Ovary (tissue), 9 donors: Measurements from ENCODE around the gene ZZZ3. TPM values are rescaled to one million over a fixed set of nuclear protein-coding genes. Genes with fewer than 3 reads are reported as not detected.
"Not testable (repeated sequence)": the region's sequence is repeated elsewhere in the genome, so short reads cannot be mapped to it uniquely, and the experiment has no call there.

Source experiments
- DNase-seq, 5 donors: peaks; one replicate each; pipeline ENCODE4 v3.0.0-alpha.2; 2019 to 2020
- H3K27ac ChIP-seq, 2 donors: fragments of 200-600 bp; one replicate each; pipeline versions ENCODE4 v1.5.1 to v1.8.0; 2019 to 2022
- H3K27me3 ChIP-seq: fragments of 200-600 bp; one replicate; pipeline ENCODE4 v1.8.0; 2022
- H3K36me3 ChIP-seq: fragments of 200-600 bp; sonication (generic); one replicate; pipeline ENCODE4 v1.5.1; 2019
- H3K4me1 ChIP-seq: one replicate; pipeline ENCODE4 v1.8.1; 2013; ENCODE audit warnings: mild to moderate bottlenecking, moderate library complexity; ENCODE audit not compliant: insufficient read depth
- H3K4me3 ChIP-seq: fragments of 200-600 bp; sonication (generic); one replicate; pipeline ENCODE4 v1.5.1; 2017
- H3K9me3 ChIP-seq, 2 donors: fragments of 200-600 bp in 1 of 2; sonication (generic) in 1 of 2; one replicate each; pipeline versions ENCODE4 v1.5.1 to v1.8.1; 2013 to 2019; ENCODE audit warnings: mild to moderate bottlenecking in 1 of 2, moderate library complexity in 1 of 2
- EP300 ChIP-seq: sonication (generic); formaldehyde crosslinking; IDR thresholded peaks from one replicate; pipeline ENCODE4 v1.6.1; 2017; ENCODE audit warnings: antibody characterized with exemption
- POLR2A ChIP-seq: fragments of 450-650 bp; IDR thresholded peaks from one replicate; pipeline ENCODE4 v1.6.1; 2017; ENCODE audit warnings: antibody characterized with exemption, mild to moderate bottlenecking, moderate library complexity
- WGBS, 3 donors: extraction: QIAGEN DNeasy Blood & Tissue Kit in 1 of 3; methylation state at CpG; one replicate each; pipeline versions ENCODE4 v1.1.5 to v1.1.7; 2013 to 2017; 5-methylcytosine and 5-hydroxymethylcytosine counted together
- intact Hi-C, 4 donors: fragments of 100-400 bp; cut with DNase I; formaldehyde crosslinking; loops; one replicate each; pipeline versions ENCODE4 v1.11.0 to v1.15.1; 2022 to 2023
- polyA plus RNA-seq, 2 donors: library from polyadenylated mRNA; stranded (reverse); fragments of 200-250 nt in 1 of 2; fragments of 350-450 nt in 1 of 2; fragmentation: Illumina TruSeq in 1 of 2; extraction: RNeasy Lipid Tissue Mini Kit (QIAGEN cat#74804) in 1 of 2; gene quantifications; one replicate each; pipeline ENCODE4 v1.2.3, GENCODE V29; 2013 to 2014
- total RNA-seq, 7 donors: library from RNA; depleted of rRNA in 2 of 7; stranded (reverse); fragments of >200 nt in 2 of 7; fragmentation: NEBNext Ultra II Directional in 3 of 7; extraction: Animal tissue kit (Norgen Biotek cat#: 25700) in 3 of 7; gene quantifications; one replicate each; pipeline versions ENCODE4 v1.1.0 to v1.2.4, GENCODE V29; 2016 to 2023
- TF ChIP-seq, protein P1 (sequence below), 3 donors: fragments of 450-650 bp in 2 of 3; fragments of 200-600 bp in 1 of 3; IDR thresholded peaks; one replicate each; pipeline versions ENCODE4 v1.5.1 to v1.8.0; 2016 to 2022; ENCODE audit warnings: antibody characterized with exemption in 3 of 3, mild to moderate bottlenecking in 1 of 3
- donor health status: DM: no; HTN: no; CAD: no; lungs with moderate emphysema.
- donor health status: DM: no; HTN: no; CAD: no.
- donor health status: Bipolar disorder and iron deficiency.
- donor health status: DM: yes; HTN: yes; CAD: no.
- donor health status: DM: no; HTN: no; CAD: no.
- donor health status: DM: yes; HTN: yes; CAD: no.

Gene ZZZ3
- total and polyA plus RNA-seq, 9 donors, result 16.6 to 65.4 (median 53.0) TPM

DNA sequence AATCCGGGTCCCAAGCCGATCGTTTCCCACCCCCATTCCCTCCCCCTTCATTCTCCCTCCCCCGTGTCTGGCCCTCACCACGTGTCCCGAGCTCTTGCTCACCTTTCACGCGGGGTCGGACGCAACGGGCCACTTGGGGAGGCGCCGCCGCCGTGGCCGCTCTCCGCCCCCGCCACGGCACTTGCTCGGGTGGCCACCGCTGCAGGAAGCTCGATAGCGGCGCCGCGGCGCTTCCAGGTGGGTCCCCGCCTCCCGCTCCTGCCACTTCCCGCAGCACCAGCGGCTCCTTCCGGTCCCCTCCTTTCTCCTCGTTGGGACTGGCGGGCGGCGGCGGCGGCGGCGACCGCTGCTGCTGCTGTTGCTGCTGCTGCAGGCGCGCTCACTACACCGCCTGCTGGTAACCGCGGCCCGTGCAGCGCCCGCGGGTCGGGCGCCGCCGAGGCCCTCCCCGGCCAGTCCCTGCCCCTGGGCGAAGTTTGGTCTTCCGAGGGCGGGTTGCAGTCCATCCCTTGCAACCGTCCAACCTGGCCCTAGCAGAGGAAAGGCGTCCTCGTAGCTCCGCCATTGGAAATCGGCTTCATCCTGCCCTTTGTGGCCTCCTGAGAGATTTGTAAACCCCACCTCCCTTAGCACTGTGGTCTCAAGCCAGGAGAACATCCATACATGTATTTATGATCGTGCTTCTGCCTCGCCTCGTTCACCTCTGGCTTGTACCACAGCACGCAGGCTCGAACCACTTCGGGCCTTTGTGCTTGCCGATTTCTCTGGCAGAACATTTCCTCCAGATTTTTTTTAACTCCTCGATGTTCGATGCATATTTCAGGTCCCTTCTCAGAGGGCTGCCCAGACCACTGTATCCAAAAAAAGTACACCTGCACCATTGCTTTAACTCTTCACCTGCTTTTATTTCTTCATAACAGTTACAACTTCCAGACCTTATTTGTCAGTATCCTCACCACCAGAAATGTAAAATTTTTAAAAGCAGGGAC is 996 bp upstream of the ZZZ3 start:
- H3K27ac ChIP-seq, result peak overlapping the region; percentile 90 to 94
- H3K4me3 ChIP-seq, result peak overlapping the region; percentile 96
- intact Hi-C loops, result no loop called here
- H3K9me3 ChIP-seq, result no peaks in the 10 kb centered on the region
- no peaks in the 10 kb centered on the region for H3K27me3 ChIP-seq
- WGBS, 3 donors, result 1% methylated on average over 53 to 72 of the region's 72 CpGs
- H3K36me3 ChIP-seq, result no peaks in the 10 kb centered on the region
- peak; percentile 31 for TF ChIP-seq POLR2A
- TF ChIP-seq, protein P1, sequence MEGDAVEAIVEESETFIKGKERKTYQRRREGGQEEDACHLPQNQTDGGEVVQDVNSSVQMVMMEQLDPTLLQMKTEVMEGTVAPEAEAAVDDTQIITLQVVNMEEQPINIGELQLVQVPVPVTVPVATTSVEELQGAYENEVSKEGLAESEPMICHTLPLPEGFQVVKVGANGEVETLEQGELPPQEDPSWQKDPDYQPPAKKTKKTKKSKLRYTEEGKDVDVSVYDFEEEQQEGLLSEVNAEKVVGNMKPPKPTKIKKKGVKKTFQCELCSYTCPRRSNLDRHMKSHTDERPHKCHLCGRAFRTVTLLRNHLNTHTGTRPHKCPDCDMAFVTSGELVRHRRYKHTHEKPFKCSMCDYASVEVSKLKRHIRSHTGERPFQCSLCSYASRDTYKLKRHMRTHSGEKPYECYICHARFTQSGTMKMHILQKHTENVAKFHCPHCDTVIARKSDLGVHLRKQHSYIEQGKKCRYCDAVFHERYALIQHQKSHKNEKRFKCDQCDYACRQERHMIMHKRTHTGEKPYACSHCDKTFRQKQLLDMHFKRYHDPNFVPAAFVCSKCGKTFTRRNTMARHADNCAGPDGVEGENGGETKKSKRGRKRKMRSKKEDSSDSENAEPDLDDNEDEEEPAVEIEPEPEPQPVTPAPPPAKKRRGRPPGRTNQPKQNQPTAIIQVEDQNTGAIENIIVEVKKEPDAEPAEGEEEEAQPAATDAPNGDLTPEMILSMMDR (IDR thresholded peaks at IDR 0.05), result peak; percentile 93 to 96 (median 95)
- TF ChIP-seq EP300, result no peak
- DNase-seq, result peak; percentile 91 to 94 (median 91)
- H3K4me1 ChIP-seq, result peaks cover 4% of the 10 kb centered on the region

DNA sequence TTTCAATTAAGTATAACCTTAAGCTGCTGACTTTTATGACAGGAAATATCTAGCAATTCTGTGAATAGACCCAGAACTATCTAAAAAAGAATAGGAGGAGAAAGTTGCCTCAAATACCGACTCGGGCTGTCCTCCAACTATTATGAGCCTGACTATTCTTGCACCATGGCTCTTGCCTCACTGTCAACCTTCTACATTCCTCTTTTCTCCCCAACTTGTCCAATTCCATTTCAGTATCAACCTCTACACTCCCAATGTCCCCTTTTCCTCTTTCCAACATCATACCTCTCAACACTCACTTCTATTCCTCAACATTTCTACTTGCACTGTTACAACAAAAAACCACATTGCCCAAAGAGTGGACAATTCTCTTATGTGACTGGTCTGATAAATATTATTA is 2.3 kb downstream of the ZZZ3 start:
- intact Hi-C loops, result no loop called here
- peaks cover 5% of the 10 kb centered on the region for H3K4me1 ChIP-seq
- WGBS, 3 donors, result 65 to 77% (median 76%) methylated on average over 2 of the region's 2 CpGs

DNA sequence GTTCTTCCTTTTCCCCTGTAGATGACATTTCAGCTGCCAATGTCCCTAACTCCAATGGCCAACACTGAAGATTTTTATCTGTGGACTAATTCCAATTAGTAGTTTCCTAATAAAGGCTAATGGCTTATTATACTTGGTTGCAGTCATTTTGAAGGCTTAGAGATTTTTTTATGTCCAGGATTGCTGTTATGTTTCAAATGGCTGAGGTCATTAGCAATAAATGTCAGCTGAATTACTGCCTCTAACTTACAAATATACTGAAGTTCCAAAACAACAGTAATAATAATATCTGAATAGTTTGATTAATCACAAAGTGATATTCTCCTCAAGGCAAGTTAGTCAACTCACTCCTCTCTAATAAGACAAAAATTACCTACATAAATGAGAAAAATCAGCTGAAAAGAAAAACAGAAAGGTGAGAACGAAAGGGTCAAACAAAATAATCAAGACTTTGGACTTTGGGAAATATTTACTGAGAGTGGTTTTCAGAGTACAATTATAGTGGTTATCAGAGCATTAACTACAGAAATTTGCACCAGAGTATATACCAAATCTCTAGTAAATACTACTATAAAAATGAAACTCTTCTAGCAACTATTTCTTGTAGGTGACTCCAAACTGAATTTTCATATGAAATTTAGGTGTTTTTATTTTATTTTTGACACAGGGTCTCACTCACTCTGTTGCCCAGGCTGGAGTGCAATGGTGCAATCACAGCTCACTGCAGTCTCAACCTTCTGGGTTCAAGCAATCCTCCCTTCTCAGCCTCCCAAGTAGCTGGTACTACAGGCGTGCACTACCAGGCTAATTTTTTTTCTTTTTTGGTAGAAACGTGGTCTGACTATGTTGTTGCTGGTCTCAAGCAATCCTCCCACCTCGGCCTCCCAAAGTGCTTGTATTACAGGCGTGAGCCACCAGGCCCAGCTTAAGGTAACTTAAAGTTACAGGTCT is 3.5 kb downstream of the ZZZ3 start:
- H3K27ac ChIP-seq, result no peak overlapping the region
- TF ChIP-seq EP300, result no peak
- TF ChIP-seq, protein P1 (IDR thresholded peaks at IDR 0.05), result no peak
- TF ChIP-seq POLR2A, result no peak

More for the DNA sequence above, 2.3 kb downstream of the ZZZ3 start:
- TF ChIP-seq POLR2A, result no peak
- Histone ChIP-seq H3K36me3 (no peaks in the 10 kb centered on the region), H3K27ac (no peak overlapping the region), H3K9me3 (no peaks in the 10 kb centered on the region), H3K4me3 (no peak overlapping the region), H3K27me3 (no peaks in the 10 kb centered on the region)
- DNase-seq, result no peak

DNA sequence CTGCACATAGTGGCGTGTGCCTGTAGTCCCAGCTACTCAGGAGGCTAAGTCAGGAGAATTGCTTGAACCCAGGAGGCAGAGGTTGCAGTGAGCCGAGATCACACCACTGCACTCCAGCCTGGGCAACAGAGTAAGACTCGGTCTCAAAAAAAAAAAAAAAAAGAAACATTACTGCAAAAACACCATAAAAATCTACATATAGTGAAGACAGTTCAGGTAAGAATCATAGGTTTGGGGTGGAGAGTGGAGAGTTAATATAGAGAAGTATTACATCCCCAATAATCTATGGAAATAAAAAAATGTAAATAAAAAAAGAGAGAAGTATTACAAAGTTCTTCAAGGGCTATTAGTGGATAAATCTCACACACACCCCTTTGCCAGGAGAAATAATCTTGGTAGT is 7.7 kb downstream of the ZZZ3 start:
- H3K27me3 ChIP-seq, H3K4me3 ChIP-seq, H3K27ac ChIP-seq, intact Hi-C loops, H3K9me3 ChIP-seq, H3K36me3 ChIP-seq, DNase-seq: not testable (repeated sequence)
- H3K4me1 ChIP-seq, result peaks cover 12% of the 10 kb centered on the region
- WGBS, 3 donors, result 89 to 91% (median 91%) methylated on average over 3 of the region's 3 CpGs

More for the DNA sequence above, 3.5 kb downstream of the ZZZ3 start:
- 82 to 87% (median 84%) methylated on average over 5 of the region's 5 CpGs for WGBS, 3 donors
- Histone ChIP-seq H3K4me3 (no peak overlapping the region), H3K36me3 (no peaks in the 10 kb centered on the region), H3K9me3 (no peaks in the 10 kb centered on the region), H3K27me3 (no peaks in the 10 kb centered on the region), H3K4me1 (peaks cover 5% of the 10 kb centered on the region)
- intact Hi-C loops, result no loop called here
- DNase-seq, result no peak

DNA sequence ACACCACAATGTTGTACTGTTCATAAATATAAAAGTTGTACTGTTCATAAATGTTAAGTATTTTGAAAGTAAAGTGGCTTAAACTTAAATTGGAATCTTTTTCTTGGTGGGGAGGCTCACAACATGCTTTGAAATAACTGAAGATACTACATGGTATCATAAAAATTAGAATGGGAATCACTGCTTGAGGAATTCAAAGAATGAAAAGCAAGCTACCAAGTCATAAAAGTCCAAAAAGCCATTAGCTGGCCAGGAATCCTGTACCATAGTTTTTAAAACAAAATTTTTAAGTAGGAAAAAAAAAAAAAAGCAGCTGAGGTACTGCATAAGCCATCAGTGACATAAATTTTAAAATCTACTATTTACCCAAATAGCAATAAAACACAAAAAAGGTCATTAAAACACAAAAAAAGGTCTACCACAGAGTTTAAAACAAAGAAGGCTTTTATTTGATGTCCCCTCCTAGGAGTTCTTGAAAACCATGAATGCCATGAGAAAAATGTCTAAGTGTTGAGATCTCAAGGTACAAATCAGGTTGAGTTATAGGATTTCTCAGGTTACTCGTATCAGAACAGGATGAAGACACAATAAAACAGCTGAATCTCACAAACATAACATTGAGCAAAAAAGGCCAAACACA is 8.6 kb downstream of the ZZZ3 start:
- Histone ChIP-seq H3K9me3 (no peaks in the 10 kb centered on the region), H3K27ac (no peak overlapping the region), H3K36me3 (no peaks in the 10 kb centered on the region), H3K4me3 (no peak overlapping the region), H3K27me3 (no peaks in the 10 kb centered on the region), H3K4me1 (peaks cover 14% of the 10 kb centered on the region)
- TF ChIP-seq, protein P1 (IDR thresholded peaks at IDR 0.05), result no peak
- TF ChIP-seq POLR2A (no peak), EP300 (no peak)
- DNase-seq, result no peak
- WGBS, 3 donors, result 27 to 34% (median 28%) methylated on average over 1 of the region's 1 CpG
- intact Hi-C loops, result no loop called here
